Measurements from ENCODE around the gene MACROD2. TPM values are rescaled to one million over a fixed set of nuclear protein-coding genes. Genes with fewer than 3 reads are reported as not detected.
A peak's percentile ranks its signal among the peaks of the same experiment; 100 is the strongest.

The MACROD2 gene
- total RNA-seq, 1 donor: 1.3 TPM

DNA sequence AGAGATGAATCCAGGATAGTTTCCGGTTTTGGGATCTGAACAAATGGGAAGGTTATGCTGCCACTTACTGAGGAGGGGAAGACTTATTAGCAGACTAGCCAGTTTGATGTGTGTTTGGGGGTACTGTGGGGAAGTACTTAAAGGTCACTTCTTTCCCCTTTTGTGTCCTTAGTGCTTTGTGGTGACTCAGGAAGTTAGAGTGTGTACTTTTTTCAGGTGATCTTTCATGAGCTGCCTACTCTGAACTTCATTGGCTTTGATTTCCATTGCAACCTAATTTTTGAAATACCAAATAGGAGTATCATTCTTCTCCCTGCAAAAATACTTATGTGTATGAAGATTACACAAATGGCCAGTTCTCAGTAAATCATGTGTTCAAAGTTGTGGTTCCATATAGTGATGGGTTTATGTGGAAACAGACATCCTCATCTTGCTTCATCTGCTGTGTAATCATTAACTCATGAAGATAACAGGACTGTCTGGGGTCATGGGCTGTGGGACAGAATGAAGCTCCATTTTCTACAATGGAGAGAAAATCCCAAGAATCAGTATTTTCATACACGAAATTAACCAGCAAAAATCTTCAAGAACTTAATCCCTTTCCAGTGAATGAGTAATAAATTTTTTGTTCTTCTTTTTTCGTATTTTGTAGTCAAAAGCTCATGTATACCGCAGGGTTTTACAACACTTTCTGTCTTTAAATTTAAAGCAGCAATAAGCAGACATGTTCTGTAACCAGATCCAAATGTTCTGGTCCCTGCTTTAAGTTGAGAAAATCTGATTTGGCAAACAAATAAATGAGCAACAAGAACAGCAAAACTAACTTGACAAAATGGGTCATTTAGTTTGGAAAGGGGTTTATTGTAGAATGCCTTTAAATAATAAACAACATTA lies 614.3 kb downstream of the MACROD2 start:
- TF ChIP-seq, protein P1, sequence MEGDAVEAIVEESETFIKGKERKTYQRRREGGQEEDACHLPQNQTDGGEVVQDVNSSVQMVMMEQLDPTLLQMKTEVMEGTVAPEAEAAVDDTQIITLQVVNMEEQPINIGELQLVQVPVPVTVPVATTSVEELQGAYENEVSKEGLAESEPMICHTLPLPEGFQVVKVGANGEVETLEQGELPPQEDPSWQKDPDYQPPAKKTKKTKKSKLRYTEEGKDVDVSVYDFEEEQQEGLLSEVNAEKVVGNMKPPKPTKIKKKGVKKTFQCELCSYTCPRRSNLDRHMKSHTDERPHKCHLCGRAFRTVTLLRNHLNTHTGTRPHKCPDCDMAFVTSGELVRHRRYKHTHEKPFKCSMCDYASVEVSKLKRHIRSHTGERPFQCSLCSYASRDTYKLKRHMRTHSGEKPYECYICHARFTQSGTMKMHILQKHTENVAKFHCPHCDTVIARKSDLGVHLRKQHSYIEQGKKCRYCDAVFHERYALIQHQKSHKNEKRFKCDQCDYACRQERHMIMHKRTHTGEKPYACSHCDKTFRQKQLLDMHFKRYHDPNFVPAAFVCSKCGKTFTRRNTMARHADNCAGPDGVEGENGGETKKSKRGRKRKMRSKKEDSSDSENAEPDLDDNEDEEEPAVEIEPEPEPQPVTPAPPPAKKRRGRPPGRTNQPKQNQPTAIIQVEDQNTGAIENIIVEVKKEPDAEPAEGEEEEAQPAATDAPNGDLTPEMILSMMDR (IDR thresholded peaks at IDR 0.05; ENCODE audit: insufficient read depth, low read length): no peak
- H3K4me3 ChIP-seq (ENCODE audit: low read depth, low read length): no peak overlapping the region
- DNase-seq (ENCODE audit: low read depth): no peak

DNA sequence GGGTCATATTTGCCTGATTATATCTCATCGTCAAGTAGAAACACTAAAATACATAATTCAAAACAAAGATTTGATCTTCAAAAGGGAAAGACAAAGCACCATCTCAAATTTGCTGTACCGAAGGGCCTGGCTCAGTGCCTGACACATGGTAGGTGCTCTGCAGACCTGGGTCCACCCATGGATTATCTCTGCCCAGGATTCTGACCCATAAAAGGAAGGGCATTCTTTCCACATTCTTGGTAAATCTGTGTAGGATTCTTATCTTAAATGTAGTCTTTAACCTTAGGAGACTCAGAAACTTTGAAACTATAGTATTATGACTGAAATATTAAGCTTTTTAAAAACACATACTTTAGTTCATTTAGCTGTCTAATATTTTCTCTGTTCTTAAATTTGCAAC lies 616.2 kb downstream of the MACROD2 start:
- TF ChIP-seq, protein P1 (IDR thresholded peaks at IDR 0.05; ENCODE audit: insufficient read depth, low read length): no peak
- DNase-seq (ENCODE audit: low read depth): no peak
- no peak overlapping the region for H3K4me3 ChIP-seq (ENCODE audit: low read depth, low read length)

DNA sequence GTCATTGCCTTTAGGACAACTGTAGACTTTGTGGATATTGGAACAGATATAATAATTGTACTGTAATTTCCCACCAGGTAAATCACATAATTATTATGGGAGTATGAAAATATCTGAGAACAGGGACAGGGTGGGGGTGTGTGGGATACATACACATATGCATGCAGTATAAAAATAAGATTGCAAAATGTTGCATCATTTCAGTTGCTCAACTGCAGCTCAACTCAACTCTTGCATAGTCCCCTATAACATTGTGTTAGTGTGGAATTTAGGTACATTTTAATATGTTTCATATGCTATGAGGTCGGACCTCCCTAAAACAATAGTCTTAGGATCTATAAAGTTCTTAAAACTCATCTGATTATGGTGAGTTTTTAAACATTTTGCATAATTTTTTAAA lies 617.1 kb downstream of the MACROD2 start:
- TF ChIP-seq, protein P1 (IDR thresholded peaks at IDR 0.05; ENCODE audit: insufficient read depth, low read length): no peak
- DNase-seq (ENCODE audit: low read depth): peak; percentile 68
- H3K4me3 ChIP-seq (ENCODE audit: low read depth, low read length): no peak overlapping the region

DNA sequence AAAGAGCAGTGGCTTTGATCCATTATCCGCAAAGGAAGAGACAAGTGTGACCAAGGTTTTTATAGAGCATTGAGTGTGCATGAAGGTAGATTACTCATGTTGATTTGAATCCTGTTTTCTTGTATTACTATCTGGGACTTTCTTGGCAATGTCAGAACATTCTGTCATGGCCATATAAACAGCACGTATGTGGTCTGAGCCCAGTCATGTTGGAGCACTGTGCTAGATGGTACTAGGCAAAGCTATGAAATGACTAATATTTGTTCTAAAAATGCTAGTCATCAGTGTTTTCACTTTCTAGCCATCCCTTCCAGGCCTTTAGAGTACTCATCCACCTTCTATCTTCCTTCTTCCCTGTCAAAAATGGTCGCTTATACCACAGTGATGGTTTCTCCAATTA lies 620.7 kb downstream of the MACROD2 start:
- no peak for DNase-seq (ENCODE audit: low read depth)
- H3K4me3 ChIP-seq (ENCODE audit: low read depth, low read length): no peak overlapping the region
- TF ChIP-seq, protein P1 (IDR thresholded peaks at IDR 0.05; ENCODE audit: insufficient read depth, low read length): no peak

DNA sequence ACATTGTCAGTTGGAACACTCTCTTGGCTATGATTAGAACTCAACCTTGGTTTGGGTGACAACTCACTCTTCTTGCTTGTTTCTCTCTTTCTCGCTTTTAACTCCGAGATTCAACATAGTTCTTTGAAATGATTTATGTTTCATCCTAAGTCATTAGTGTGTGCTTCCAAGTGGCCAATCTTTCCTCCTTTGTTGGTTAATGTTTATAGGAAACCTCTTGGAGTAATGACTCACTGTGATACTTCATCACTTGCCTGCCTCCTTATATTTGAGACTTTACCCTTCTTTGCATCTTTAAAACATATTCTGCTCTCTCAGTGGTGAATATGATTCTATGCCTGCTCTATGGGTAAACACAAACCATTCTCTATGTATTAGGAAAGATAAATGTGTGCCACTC lies 621.8 kb downstream of the MACROD2 start:
- TF ChIP-seq, protein P1 (IDR thresholded peaks at IDR 0.05; ENCODE audit: insufficient read depth, low read length): no peak
- no peak for DNase-seq (ENCODE audit: low read depth)
- no peak overlapping the region for H3K4me3 ChIP-seq (ENCODE audit: low read depth, low read length)

DNA sequence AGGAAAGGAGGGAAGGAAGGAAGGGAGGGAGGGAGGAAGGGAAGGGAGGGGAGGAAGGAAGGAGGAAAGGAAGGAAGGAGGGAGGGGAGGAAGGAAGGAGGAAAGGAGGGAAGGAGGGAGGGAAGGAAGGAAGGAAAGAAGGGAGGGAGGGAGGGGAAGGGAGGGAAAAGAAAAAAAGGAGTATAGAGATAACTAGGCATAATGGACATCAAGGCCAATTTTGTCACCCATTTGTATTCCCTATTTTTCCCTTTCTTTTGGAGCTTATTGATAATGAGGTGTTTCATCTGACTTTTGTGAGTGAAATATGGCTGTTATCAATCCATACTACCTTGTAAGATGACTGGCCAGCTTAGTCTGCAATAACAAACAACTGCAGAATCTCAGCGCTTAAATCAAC lies 624.1 kb downstream of the MACROD2 start:
- TF ChIP-seq, protein P1 (IDR thresholded peaks at IDR 0.05; ENCODE audit: insufficient read depth, low read length): no peak
- no peak overlapping the region for H3K4me3 ChIP-seq (ENCODE audit: low read depth, low read length)
- no peak for DNase-seq (ENCODE audit: low read depth)
